Activated T-cell treated with anti-CD3 and anti-CD28 coated beads, Interleukin-2, amount 50 U/mL, for 1 hour (primary cell): ENCODE results near the gene CDH19.
"Not testable (repeated sequence)": the region's sequence is repeated elsewhere in the genome, so short reads cannot be mapped to it uniquely, and the experiment has no call there.

ENCODE experiments used
- DNase-seq: peaks from one replicate; pipeline ENCODE4 v3.0.0-alpha.2; 2020

The CDH19 gene

DNA sequence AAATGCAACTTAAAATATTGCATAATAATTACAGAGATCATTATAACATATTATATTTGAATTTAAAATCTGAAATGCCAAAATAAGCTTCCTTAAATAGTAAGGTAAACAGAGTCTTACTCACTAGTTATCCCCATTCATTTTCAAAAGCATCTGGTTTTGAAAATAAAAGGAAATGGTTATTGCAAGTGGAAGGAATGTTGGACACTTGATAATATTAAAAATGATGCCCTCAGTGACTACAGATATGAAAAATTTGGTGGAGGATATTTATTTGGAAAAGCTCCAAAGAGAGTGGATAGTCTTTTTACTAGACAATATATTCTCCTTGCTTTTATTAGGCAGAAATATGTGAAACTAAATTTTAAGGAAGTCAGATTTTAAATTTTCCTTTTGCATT lies 39.7 kb downstream of the CDH19 start:
- no peak for DNase-seq

DNA sequence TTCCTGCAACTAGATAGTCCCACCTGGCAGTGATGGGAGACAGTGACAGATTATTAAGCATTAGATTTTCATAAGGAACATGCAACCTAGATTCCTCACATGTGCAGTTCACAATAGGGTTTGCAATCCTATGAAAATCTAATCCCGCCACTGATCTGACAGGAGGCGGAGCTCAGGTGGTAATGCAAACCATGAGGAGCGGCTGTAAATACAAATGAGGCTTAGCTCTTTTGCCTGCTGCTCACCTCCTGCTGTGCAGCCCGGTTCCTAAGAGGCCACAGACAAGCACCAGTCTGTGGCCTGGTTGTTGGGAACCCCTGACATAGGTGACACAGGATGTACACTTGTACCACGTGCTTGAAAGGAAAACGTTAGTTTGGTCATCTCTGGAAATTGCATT lies 41.6 kb downstream of the CDH19 start:
- DNase-seq = no peak

DNA sequence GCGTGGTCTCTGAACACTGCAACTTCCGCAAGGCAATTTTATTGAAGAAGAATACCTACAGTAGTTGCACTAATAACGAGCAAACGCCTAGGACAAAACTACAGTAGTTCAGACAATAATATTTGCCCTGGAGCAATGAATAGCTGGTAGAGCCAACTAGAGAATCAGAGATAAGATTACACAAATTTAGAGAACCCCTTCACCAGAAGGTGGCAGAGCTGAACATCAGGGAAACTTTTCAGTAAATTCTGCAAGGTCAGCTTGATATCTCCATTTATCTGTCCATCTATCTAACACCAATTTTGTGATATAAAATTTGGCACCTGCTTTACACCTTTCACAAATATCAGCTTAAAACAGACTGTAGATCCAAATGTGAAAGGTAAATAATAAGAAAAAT lies 43.8 kb downstream of the CDH19 start:
- no peak for DNase-seq

DNA sequence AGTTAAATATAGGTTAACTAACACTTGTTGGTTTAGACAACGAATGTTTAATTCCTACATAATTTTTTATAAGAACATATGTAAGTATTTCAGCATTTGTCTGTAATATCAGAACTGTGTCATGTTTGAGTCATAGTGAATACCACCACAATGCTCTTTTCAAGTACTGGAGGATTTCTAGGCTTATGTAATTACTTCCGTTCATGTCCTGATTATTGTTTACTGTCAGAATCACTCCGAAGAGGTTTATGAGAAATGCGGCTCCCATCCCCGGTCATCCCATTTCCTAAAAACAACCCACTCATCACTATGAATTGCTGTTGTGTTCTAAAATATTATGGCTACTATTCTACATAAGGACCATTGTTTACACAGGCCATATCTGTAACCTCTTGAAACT lies 45.1 kb downstream of the CDH19 start:
- DNase-seq = no peak

DNA sequence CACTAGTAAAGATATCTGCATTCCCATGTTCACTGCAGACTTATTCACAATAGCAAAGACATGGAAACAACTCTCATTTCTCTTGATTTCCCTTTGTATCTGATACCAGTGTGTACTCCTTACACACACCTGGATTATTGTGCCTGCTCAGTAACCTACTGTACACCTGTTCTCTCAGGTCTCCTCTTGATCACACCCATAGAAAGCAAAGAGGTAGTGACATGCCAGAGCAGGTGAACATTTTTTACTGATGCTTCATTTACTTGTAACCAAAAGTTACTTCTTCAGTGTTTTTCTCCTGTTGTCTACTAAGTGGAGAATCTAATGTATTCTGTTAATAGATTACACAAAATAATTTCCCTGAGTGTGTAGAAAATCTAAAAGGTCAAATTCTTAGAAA lies 46.8 kb downstream of the CDH19 start:
- DNase-seq = no peak

DNA sequence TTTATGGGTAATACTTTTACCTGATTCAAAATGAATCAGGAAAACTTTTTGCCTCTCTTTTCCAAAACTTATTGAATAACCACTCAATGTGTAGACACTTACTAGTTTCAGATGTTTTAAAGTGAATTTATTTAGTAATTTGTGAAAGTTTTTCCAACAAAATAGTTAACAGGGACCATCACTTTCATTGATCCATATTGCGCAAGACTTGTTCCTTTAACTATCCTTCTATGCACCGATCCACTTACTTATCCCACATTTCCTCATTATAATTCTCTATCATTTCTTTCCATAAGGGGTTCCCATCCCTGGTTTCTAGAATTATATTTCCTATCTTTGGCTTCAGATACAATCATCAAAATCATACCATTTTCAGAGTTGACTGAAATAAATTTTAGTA lies 48.3 kb downstream of the CDH19 start:
- DNase-seq = no peak

DNA sequence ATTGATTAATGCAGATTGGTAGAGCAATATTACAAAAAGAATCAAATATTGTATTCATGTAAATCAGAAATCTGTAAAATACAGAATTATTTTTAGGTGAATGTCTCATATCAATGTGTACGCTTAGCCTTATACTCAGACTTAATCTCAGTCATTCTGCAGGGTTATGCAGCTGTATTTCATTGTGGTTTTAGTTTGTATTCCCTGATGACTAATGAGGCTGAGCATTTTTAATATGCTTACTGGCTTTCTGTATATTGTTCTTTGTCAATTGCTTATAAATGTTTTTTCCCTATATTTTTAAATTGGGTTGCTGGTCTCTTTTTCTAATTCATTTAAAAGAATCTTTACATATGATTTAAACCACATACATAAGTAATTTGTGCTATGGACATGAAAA lies 50.1 kb downstream of the CDH19 start:
- no peak for DNase-seq

DNA sequence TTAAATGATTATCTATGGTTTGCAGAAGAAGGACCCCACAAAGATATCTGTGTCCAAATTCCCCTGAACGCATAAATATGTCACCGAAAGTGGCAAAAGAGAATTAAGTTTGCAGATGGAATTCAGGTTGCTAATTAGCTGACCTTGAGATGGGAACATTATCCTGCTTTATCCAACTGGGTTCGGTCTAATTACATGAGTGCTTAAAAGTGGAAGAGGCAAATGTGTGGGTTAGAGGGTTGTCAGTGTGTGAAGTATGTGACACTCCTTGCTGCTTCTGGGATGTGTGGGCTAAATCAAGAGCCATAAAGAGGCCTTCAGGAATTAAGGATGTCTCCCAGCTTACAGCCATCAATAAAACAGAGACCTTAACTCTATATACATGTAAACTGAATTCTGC lies 53.5 kb downstream of the CDH19 start:
- DNase-seq = no peak

DNA sequence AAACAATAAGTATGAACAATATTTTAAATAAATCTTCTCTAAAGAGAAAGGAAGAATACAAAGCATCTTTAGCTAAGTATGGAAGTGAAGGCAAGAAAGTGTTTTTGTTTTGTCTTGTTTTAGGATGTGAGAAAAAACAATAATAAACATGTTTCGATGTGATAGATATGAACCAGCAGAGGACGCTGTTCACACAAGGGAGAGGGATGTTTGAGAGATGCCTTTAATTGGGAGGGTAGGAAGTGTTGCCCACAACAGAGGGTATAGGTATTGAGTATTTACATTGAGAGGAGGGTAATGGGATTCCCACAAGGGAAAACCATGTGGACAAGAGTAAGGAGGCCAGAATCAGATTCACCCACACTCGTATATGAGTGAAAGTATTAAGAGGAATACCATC lies 55.1 kb downstream of the CDH19 start:
- no peak for DNase-seq

DNA sequence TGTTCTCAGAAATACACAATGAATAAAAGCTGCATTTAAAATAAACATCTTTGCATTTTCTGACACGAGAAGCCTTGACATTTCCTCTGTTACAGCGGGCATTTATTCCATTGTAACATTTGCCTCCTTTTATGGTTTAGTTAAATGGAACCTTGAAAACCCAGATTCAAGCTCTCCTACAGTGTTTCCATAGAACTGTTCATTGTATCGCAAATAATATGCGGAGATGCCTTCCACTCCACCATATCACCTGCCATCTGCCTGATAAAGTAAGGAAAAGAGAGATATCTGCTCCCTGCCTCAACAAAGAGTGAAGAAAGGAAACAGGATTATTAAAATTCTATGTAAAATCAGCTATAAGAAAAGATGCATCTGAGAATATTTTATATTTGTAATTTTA lies 69.8 kb downstream of the CDH19 start:
- DNase-seq = no peak

DNA sequence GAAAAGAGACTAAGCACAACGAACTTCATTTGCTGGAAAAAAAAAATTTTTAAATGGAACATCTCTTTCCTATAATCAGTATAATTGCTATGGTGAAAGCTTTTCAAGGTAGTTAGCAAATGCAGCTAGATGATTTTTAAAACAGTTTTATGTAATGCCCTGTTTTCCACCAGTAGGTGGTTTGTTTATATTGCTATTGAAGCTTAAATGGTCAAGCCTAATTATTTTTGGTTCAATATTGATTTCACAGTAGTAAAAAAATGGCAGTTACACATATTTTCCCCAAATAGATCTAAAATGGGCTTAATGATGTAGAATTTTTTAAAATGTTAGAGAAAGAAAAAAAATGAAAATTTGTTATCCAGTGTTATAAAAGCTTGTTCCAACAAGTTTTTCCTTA lies 70.2 kb downstream of the CDH19 start:
- DNase-seq = no peak

DNA sequence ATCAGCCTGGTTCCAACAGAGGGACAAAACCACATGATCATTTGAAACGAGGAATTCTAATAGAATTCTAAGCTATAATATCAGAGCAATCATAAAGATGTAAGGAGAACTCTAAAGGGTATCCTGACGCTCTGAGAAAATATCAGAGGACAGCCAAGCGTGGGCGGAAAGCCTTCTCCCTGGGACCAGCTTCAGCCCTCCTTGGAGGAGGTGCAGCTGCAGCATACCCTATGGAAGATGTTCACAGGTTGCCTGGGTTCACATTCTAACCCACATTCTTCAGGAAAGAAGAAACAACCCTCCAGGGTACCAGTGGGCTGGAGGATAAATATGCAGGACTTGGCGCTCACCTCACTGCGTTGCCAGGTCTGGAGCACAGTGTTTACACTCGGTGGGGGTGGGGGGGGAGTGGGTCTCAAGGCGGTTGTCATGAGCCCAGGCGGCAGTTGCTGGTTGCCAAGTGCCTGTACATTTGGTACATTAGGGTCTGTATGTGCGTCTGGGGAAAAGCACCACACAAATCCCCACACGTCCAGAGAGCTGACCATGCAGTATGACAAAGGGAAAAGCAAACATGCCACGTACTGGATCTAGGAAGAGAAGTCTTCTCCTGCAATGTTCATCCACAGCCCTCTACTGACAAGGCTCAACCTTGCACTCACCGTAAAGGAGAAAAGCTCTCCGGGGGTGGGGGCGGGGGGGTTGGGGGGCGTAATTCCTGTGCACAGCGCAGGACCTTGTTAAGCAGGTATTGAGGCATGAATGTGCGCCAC lies 80.5 kb downstream of the CDH19 start:
- DNase-seq = no peak

DNA sequence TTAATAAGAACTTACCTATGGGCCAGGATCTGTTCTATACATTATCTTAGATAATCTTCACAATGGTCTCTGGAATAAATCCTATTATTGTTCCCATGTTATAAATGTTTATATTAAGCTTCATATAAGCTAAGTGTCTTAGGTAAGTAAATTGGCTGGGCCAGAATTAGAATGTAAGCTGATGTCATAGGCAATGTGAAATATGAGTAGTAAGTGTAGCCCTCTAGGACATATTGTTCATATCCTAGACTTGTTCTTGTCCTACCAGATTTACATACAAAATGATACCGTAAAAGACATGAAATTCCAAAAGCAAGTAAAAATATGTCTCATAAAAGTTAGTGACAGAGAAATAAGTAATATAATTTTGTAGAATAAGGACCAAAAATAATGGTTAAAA lies 89.9 kb downstream of the CDH19 start:
- DNase-seq = no peak

DNA sequence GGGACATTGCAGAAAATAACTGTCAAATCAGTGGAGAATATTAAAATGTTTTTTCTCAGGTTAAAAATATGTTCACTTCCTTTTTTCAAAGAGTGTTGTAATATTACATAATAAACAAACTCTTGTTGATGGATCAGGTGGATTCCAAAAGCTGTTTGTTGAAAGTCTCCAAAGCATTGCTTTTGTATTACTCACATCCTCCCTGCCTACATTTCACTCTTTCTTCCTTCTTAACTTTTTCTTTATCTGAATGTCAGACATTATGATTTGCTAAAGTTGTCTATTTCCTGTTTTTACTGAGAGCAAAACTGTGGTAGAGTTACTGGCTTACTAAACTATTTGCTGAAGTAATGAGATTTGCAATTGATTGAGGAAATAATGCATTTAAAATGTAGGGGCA lies 92.1 kb downstream of the CDH19 start:
- DNase-seq = no peak

DNA sequence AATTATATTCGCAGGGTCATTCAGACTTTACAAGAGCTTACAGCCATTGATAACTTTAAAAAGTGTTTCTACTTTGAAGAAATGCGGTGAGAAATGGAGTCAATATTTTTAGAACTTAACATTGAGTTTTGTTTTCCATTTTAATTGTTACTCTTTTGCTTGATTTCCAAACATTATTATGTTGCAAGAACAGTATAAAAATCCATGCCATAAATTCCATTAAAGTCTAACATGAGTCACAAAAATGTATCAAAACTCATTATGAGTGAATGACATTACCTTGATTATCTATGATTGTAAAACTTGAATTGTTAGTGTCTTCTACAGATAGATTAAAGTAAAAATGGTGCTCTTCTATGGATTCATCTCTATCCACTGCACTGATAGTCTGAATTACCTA lies 92.6 kb downstream of the CDH19 start:
- no peak for DNase-seq

DNA sequence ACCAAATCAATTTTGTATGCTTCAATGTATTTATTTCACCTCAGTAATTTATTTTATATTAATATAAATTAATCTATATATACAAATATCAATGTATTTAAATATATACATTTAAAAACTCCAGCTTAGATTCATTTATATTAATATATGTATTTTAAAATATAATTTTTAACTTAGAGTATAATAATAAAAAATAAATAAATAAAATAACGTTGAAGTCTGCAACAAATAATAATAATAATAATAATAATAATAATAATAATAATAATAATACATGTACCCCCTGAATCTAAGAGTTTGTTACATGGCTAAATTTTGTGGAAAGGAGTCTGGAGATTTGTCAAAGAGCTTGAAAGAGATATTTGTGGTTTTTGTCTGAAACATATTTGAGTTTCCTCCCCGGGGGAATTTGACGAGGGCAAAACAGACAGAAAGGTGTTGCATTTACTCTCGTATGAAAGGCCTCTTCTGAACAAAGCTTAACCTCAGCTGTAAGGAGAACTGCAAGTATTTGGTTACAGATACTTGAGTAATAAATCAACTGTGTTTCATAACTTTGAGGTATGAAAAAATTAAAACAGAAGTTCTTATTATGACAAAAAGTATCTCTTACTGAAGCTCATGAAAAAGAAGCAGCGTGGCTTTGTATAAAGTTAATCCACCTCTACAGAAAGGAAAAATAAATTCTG lies 93.4 kb downstream of the CDH19 start:
- DNase-seq = no peak

DNA sequence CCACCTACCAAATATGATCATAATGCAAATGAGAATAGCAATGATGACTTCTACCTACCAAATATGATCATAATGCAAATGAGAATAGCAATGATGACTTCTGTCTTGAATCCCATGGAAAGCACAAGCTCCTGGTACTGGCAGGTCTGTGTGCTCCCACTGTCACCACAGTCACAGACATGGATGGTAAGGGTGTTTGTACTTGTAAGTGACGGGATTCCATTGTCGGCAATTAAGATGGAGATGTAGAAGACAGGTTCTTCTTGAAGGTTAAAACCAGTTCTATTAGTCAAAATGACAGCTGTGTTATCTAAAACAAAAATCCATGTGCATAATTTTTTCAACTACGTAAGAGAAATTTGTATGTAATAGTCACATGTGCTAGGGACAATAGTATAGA lies 95.0 kb downstream of the CDH19 start:
- no peak for DNase-seq

DNA sequence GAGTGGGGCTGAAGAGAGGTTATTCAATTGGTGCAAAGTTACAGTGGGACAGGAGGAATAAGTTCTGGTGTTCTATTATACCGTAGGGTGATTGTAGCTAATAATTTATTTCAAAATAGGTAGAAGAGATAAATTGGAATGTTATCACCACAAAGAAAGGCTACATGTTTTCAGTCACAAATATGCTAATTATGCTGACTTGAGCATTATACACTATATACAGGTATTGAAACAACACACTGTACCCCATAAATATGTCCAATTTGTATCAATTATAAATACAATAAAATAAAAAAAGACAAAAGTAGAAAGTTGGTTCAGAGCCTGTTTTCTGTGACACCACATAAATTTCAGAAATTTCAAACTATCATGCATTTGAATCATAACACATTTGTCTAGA lies 97.7 kb downstream of the CDH19 start:
- no peak for DNase-seq

DNA sequence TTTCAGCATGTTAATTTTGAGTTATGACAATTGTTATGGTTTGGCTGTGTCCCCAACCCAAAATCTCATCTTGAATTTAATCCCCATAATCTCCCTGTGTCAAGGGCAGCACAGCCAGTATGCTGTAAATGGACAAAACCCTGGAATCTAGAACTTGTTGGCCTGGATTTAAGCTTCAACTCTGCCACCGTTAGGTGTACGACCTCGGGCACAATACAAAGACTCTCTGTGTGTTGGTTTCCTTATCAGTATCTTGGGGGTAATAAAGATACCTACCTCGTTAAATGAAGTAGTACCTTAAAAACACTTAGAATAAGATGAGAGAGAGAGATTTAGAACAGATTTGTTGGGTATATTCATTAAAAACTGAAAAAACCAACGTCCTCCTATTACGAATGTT lies 106.5 kb downstream of the CDH19 start:
- no peak for DNase-seq

DNA sequence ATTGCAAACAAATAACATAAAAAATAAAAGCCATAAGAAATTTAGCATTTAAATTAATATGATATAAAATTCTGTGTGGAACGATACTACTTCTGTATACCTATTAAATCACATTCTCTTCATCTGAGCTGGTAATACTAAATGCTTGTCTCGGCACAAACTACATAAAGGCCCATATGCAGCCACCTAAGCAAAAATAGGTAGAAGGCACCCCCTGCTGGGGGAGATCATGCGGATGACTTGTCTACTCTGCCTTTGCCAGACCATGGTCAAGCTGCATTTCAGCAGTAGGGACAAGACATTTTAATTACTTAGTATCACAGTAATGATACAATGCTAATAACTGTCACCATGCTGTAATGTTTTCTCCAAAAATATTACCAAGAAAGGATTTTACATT lies 108.0 kb downstream of the CDH19 start:
- DNase-seq = no peak

DNA sequence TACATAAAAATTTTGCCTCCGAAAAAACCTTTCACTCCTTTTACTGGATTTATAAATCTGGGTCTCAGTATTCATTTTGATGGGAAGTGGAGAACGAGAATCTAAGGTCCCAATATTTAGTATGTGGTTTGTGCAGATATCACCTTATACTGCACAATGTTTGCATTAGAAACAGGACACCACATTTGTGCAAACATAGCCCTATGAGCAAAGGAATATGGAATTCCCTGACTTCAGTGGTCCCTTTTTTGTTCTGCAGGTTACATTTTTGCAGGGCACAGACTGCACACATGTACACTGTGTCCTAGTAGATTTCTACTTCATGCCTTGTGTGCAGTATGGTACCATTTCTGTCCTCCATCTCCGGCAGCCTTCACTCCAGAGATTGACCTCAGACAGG lies 130.0 kb downstream of the CDH19 start:
- DNase-seq = no peak

DNA sequence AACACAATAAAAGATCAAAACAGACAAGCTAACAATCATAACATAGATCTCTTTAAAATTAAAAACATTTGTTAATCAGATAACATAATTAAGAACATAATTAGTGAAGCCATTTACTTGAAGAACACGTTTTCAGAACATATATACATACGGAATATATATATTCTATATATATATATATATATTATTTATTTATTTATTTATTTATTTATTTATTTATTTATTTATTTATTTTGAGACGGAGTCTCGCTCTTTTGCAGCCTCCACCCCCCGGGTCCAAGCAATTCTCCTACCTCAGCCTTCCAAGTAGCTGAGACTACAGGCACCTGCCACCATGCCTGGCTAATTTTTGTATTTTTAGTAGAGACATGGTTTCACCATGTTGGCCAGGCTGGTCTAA lies 137.7 kb downstream of the CDH19 start:
- DNase-seq = not testable (repeated sequence)

DNA sequence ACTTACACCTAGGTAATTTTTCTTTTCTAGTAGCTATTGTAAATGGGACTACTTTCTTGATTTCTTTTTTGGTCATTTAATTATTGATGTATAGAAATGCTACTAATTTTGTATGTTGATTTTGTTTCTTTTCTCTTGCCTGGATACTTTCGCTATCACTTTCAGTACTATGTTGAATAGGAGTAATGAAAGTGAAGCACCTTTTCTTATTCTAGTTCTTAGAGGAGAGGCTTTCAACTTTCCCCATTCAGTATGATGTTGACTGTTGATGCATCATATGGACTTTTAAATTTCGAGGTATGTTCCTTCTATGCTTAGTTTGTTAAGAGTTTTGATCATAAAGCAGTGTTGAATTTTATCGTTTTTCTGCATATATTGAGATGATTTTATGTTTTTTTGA lies 142.5 kb downstream of the CDH19 start:
- DNase-seq = no peak

DNA sequence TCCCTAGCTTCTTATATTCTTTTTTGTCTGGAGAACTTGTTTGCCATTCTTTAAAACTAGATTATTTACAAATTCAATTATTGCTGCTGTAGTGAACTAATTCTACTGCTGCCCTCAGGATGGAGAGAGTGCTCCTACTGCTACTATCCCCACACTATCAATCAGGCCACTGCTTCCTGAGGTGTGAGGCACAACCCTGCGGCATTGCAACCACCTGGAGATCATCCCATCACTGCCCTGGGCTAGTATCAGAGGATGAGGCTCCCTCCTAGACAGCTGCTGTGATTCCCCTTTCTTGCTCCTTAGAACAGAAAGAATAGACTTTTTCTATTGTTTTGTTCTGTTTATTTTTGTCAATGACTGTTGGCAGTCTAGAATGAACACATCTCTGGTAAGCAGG lies 146.6 kb downstream of the CDH19 start:
- DNase-seq = no peak
